Effector memory CD8-positive, alpha-beta T cell (primary cell): ENCODE data around the gene PTPRD.

ENCODE experiments used
- ATAC-seq: fragments of 150-1000 bp; cut with Tn5 transposase; replicated peaks from 2 replicates; pipeline ENCODE4 v1.10.0; 2021; ENCODE audit warnings: mild to moderate bottlenecking, moderate library complexity
- DNase-seq, 3 experiments: peaks; one replicate each; pipeline ENCODE4 v3.0.0; 2021
- H3K27ac Mint-ChIP-seq, 2 donors: one replicate each; pipeline ENCODE4 v1.8.0; 2022; ENCODE audit warnings: mild to moderate bottlenecking in 2 of 2, mixed read lengths in 2 of 2, moderate library complexity in 2 of 2
- H3K27me3 Mint-ChIP-seq, 2 donors: one replicate each; pipeline ENCODE4 v1.8.0; 2022; ENCODE audit warnings: mixed read lengths in 2 of 2
- H3K36me3 Mint-ChIP-seq: one replicate; pipeline ENCODE4 v1.8.0; 2022; ENCODE audit warnings: mild to moderate bottlenecking, moderate library complexity, mixed read lengths; ENCODE audit not compliant: insufficient read depth
- H3K4me1 Mint-ChIP-seq, 2 donors: one replicate each; pipeline ENCODE4 v1.8.0; 2022; ENCODE audit warnings: low read depth in 2 of 2, mixed read lengths in 2 of 2
- H3K4me3 Mint-ChIP-seq, 2 donors: one replicate each; pipeline ENCODE4 v1.8.0; 2022; ENCODE audit warnings: mild to moderate bottlenecking in 2 of 2, mixed read lengths in 2 of 2, moderate library complexity in 2 of 2
- H3K9me3 Mint-ChIP-seq, 2 donors: one replicate each; pipeline ENCODE4 v1.8.0; 2022; ENCODE audit warnings: mixed read lengths in 2 of 2

The PTPRD gene

DNA sequence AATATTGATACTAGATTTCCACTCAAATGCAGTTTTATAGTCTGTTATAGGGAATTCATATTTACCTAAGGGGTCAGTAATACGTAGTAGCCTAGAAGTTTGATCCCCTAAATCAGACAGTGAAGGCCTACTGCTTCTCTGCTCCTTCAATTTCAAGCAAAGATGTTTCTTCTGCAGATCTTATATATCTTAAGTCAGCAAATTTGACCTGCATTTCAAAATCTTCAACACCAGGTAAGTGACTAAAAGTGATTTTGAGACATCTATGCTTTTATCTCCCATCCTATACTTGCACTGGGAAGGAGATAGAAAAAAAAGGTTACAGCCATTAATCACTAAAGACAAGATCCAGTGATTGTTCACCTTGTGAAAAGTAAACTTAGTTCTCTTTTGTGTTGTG is 363.9 kb downstream of the PTPRD start:
- H3K36me3 Mint-ChIP-seq = no peaks in the 10 kb centered on the region
- no peaks in the 10 kb centered on the region for H3K4me1 Mint-ChIP-seq
- ATAC-seq (no peak), DNase-seq (no peak)
- no peaks in the 10 kb centered on the region for H3K27me3 Mint-ChIP-seq
- H3K4me3 Mint-ChIP-seq = no peak overlapping the region
- peaks cover 4 to 7% of the 10 kb centered on the region in 2 donors for H3K9me3 Mint-ChIP-seq
- no peak overlapping the region for H3K27ac Mint-ChIP-seq

DNA sequence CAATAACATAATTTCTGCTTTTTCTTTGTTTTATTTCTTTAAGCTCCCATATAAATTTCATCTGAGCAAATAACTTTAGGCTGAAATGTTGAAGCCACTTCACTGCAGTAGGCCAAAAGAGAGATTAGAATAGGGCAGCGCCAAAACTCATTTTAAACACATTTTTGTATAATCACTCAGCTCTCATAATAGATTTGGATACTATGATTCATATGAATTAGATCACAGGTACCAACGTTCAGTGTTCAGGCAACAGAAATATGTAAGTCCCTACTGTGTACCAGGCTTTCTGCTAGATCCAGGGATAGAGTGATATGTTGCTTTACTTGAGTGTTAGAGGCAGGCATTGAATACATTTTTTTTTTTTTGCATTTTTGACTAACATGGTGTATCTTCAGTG is 370.5 kb downstream of the PTPRD start:
- H3K27me3 Mint-ChIP-seq = no peaks in the 10 kb centered on the region
- H3K27ac Mint-ChIP-seq = no peak overlapping the region
- ATAC-seq (no peak), DNase-seq (no peak)
- peaks cover 4 to 7% of the 10 kb centered on the region in 2 donors for H3K9me3 Mint-ChIP-seq
- H3K4me1 Mint-ChIP-seq = no peaks in the 10 kb centered on the region
- H3K4me3 Mint-ChIP-seq = no peak overlapping the region
- no peaks in the 10 kb centered on the region for H3K36me3 Mint-ChIP-seq

DNA sequence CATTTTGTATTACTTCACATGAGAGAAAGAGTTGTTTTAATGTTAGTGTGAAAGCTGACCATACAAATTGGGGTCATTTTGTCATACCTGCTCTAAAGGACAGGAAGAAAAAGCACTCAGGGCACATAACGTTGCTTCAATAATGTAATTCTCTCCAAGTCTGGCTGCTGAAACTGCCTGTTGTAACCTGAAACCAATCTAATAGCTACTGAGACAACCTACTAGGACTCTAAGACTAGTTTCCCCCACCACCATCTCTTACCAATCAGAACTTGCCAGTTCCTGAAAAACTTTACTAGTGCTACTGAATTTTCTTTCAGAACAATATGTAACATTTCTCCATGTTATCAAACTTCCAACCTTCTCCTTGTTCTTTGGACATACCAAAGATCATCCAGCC is 374.7 kb downstream of the PTPRD start:
- no peaks in the 10 kb centered on the region for H3K36me3 Mint-ChIP-seq
- H3K9me3 Mint-ChIP-seq = peaks cover 2 to 6% of the 10 kb centered on the region in 2 donors
- no peak overlapping the region for H3K4me3 Mint-ChIP-seq
- ATAC-seq (no peak), DNase-seq (no peak)
- H3K27ac Mint-ChIP-seq = no peak overlapping the region
- no peaks in the 10 kb centered on the region for H3K4me1 Mint-ChIP-seq
- H3K27me3 Mint-ChIP-seq = no peaks in the 10 kb centered on the region

- H3K4me1 Mint-ChIP-seq = no peaks in the 10 kb centered on the region
- H3K27me3 Mint-ChIP-seq = no peaks in the 10 kb centered on the region
- H3K4me3 Mint-ChIP-seq = no peak overlapping the region
- H3K27ac Mint-ChIP-seq = no peak overlapping the region
- H3K36me3 Mint-ChIP-seq = no peaks in the 10 kb centered on the region
- H3K9me3 Mint-ChIP-seq = peaks cover 2 to 6% of the 10 kb centered on the region in 2 donors
- DNase-seq = no peak
- ATAC-seq = no peak
Observed at GRCh38 chr9:10237584-10237983, 375.2 kb downstream of the PTPRD start.

DNA sequence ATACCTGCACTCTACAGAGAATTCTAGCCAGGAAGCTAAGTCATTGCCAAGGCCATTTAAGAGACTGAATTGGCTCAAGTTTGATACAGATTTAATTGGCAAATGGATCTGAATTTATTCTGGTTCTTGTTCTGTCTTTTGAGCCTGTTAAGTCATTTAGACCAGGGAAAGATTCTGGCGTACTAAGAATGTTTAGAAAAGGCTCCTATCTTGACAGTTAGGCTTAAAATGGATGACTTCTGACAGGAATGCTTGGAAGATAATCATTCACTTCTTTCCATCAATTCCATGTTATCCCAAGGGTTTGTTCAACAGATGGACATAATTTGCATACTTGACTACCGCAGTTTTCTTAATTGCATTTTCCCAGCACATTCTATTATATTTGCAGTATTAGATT is 376.6 kb downstream of the PTPRD start:
- peaks cover 4 to 6% of the 10 kb centered on the region in 2 donors for H3K9me3 Mint-ChIP-seq
- no peaks in the 10 kb centered on the region for H3K27me3 Mint-ChIP-seq
- H3K36me3 Mint-ChIP-seq = no peaks in the 10 kb centered on the region
- no peak for ATAC-seq
- H3K27ac Mint-ChIP-seq = no peak overlapping the region
- H3K4me1 Mint-ChIP-seq = no peaks in the 10 kb centered on the region
- no peak for DNase-seq
- no peak overlapping the region for H3K4me3 Mint-ChIP-seq

DNA sequence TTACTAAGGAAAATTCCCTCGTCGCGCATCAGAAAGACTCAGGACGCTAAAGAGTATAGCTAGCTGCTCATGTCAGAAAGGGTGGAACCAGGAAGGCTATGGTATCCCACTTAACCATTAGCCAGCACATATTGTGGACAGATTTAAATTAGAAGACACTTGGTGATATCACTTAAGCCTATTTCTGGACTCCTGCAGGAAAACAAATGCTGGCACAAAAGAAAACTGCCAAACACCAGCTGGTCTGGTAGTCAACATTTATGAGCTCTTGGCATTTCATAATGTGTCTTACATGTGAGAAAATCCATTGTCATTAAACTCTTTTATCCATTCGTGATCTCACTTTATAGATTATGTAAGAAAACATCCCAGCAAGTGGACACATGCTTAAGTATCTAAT is 377.4 kb downstream of the PTPRD start:
- H3K36me3 Mint-ChIP-seq = no peaks in the 10 kb centered on the region

DNA sequence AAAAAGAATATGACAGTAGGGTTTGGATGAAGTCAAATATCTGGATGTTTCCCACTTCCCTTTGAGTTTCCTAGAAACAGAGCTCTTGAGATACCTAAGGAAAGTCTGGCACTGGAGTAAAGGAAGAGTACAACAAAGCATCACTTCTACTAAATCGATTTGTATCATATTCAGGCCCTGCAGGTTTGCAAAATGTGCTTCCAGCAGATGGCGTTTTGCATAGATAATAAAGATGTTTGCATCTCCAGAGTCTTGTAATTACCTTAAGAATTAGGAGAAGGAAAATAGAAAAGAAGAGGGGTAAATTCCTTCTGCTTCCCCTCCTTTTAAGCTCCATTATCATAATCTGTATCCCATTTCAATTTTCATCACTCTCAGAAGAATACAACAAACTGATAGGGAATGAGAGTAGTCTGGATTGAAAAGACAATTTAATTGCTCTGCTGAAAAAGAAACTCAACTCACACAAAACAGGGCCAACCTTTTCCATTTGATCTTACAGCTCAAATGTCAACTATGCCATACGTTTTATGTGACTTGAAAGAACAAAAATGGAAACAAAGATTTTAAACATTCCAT is 380.4 kb downstream of the PTPRD start:
- no peak overlapping the region for H3K27ac Mint-ChIP-seq
- H3K4me3 Mint-ChIP-seq = no peak overlapping the region
- no peaks in the 10 kb centered on the region for H3K4me1 Mint-ChIP-seq
- DNase-seq (no peak), ATAC-seq (no peak)
- peaks cover 6 to 8% of the 10 kb centered on the region in 2 donors for H3K9me3 Mint-ChIP-seq
- H3K36me3 Mint-ChIP-seq = no peaks in the 10 kb centered on the region
- no peaks in the 10 kb centered on the region for H3K27me3 Mint-ChIP-seq

More for the DNA sequence above, 377.4 kb downstream of the PTPRD start:
- no peak for DNase-seq
- no peak for ATAC-seq
- Mint-ChIP-seq H3K27ac (no peak overlapping the region), H3K4me3 (no peak overlapping the region), H3K9me3 (peaks cover 4 to 8% of the 10 kb centered on the region in 2 donors), H3K4me1 (no peaks in the 10 kb centered on the region), H3K27me3 (no peaks in the 10 kb centered on the region)

DNA sequence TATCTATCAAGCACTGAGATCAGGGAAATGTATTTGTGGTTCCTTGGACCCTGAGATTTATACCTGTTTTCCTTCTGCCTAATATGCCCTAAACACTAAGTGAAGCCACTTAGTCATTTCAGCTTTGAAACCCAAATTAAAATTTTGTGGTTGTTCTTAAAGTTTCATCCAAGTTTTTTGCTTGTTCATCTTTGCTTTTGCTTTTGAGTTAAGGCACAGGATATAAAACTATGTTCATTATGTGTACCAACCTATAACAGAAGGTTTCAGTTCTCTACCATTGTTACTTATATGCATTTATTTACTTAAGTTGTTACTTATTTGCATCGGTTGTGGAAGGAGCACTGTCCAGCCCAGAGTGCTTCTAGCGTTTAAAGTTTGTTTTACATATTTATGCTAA is 382.3 kb downstream of the PTPRD start:
- Mint-ChIP-seq H3K36me3 (no peaks in the 10 kb centered on the region), H3K9me3 (peaks cover 3 to 8% of the 10 kb centered on the region in 2 donors)

DNA sequence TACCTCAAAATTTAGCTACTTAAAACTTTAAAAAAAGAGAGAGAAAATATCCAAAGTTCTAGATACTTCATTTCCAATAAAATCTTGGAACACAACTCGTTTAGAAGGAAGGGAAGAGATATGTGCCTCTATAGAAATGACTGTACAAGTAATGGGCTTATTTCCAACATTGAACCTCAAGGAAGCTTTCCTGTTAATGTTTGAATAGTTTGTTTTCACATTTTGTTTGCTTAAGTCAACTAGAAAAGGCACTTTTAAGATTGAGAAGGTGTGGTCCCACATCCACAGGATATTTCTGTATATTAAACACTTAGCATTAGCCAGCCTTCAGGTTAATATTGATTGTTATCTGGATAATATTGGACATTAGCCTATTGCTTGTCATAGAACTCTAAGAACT is 384.7 kb downstream of the PTPRD start:
- Mint-ChIP-seq H3K4me3 (no peak overlapping the region), H3K27me3 (no peaks in the 10 kb centered on the region), H3K9me3 (peaks cover 5 to 12% of the 10 kb centered on the region in 2 donors), H3K36me3 (no peaks in the 10 kb centered on the region), H3K4me1 (no peaks in the 10 kb centered on the region), H3K27ac (no peak overlapping the region)
- no peak for DNase-seq
- ATAC-seq = no peak

More for the DNA sequence above, 382.3 kb downstream of the PTPRD start:
- DNase-seq (no peak), ATAC-seq (no peak)
- H3K4me1 Mint-ChIP-seq = no peaks in the 10 kb centered on the region
- no peak overlapping the region for H3K4me3 Mint-ChIP-seq
- H3K27ac Mint-ChIP-seq = no peak overlapping the region
- H3K27me3 Mint-ChIP-seq = no peaks in the 10 kb centered on the region

DNA sequence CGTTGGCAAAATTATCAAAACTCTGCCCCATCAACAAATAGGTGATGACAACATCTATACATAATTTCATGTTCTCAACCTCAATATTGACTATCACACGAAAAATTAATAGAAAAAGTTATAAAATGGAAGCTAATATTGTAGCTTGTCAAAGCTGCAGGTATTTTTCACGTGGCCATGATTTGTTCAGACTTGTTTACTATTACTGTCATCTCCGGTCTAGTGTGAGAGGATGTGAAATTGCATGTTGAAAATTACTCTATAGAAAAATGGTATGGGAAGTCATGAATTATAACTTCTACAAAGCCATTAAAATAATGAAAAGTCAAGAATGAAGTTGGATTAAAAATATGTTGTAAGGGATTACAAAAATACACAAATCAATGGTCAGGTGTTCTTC is 385.8 kb downstream of the PTPRD start:
- Mint-ChIP-seq H3K27me3 (no peaks in the 10 kb centered on the region), H3K27ac (no peak overlapping the region), H3K36me3 (no peaks in the 10 kb centered on the region), H3K4me3 (no peak overlapping the region), H3K9me3 (peaks cover 5 to 19% of the 10 kb centered on the region in 2 donors), H3K4me1 (no peaks in the 10 kb centered on the region)
- ATAC-seq (no peak), DNase-seq (no peak)

DNA sequence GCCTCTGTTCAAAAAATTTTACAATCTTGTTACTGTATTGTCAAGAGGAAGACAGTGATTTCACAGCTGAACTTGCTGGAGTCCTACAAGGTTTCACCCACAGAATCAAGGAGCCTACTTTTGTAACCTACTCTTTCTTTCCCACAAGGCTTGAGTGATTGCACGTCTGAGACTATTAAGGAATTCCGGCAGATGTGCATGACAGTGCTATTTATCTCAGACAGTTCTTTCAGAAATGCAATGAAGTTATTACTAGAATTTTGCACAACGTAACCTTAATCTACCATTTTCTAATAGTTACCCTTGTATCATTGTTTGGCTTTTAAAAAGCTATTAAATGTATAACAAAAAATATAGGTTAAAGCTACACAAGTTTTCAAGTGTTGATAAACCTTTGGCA is 400.1 kb downstream of the PTPRD start:
- Mint-ChIP-seq H3K9me3 (peaks cover 0 to 3% of the 10 kb centered on the region in 2 donors), H3K36me3 (no peaks in the 10 kb centered on the region), H3K4me3 (no peak overlapping the region), H3K27me3 (no peaks in the 10 kb centered on the region), H3K4me1 (no peaks in the 10 kb centered on the region), H3K27ac (no peak overlapping the region)
- no peak for ATAC-seq
- DNase-seq = no peak

DNA sequence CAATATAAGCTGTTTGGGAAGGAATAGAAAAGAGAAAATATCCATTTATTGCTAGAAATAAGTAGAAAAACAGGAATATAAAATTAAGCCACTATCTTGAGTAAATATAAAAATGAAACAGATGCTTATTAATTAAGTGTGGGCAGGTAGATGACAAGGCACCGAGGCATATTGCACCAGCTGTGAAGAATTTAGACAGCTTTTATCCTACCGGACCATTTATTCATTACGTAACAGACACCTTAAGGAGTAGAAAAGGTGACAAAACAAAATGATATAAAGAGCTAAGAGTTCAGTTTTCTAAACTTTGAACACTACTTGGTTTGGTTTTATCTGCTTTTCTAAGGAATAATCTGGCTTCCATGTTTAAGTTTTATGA is 404.1 kb downstream of the PTPRD start:
- H3K27me3 Mint-ChIP-seq = no peaks in the 10 kb centered on the region
- H3K27ac Mint-ChIP-seq = no peak overlapping the region
- H3K4me3 Mint-ChIP-seq = no peak overlapping the region
- DNase-seq = no peak
- H3K9me3 Mint-ChIP-seq = peaks cover 0 to 3% of the 10 kb centered on the region in 2 donors
- ATAC-seq = no peak
- H3K36me3 Mint-ChIP-seq = no peaks in the 10 kb centered on the region
- no peaks in the 10 kb centered on the region for H3K4me1 Mint-ChIP-seq

- ATAC-seq = no peak
- Mint-ChIP-seq H3K9me3 (peaks cover 4 to 8% of the 10 kb centered on the region in 2 donors), H3K27me3 (no peaks in the 10 kb centered on the region), H3K4me3 (no peak overlapping the region), H3K36me3 (no peaks in the 10 kb centered on the region), H3K27ac (no peak overlapping the region), H3K4me1 (no peaks in the 10 kb centered on the region)
- no peak for DNase-seq
Observed at GRCh38 chr9:10204276-10204675, 408.5 kb downstream of the PTPRD start.

DNA sequence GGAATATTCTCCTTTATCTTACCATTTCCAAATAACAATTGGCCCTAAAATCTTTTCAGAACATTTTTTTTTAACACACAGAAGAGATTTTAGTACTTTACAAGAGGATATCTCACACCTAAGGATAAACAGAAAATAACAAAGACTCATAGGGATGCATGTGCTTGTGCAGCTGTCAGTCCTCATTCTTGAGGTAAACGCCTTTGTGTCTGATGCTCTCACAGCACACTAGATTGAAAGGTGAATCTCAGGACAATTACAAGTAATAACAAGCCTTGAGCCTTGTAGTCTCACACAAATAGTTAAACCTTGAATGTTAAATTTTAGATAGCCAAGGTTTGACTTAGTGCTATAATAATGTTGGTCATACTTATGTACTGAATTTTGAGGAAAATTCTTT is 439.2 kb downstream of the PTPRD start:
- H3K36me3 Mint-ChIP-seq = peaks cover 3% of the 10 kb centered on the region
- DNase-seq (no peak), ATAC-seq (no peak)
- no peak overlapping the region for H3K4me3 Mint-ChIP-seq
- no peaks in the 10 kb centered on the region for H3K4me1 Mint-ChIP-seq
- peaks cover 0 to 9% of the 10 kb centered on the region in 2 donors for H3K9me3 Mint-ChIP-seq
- no peaks in the 10 kb centered on the region for H3K27me3 Mint-ChIP-seq
- H3K27ac Mint-ChIP-seq = no peak overlapping the region

DNA sequence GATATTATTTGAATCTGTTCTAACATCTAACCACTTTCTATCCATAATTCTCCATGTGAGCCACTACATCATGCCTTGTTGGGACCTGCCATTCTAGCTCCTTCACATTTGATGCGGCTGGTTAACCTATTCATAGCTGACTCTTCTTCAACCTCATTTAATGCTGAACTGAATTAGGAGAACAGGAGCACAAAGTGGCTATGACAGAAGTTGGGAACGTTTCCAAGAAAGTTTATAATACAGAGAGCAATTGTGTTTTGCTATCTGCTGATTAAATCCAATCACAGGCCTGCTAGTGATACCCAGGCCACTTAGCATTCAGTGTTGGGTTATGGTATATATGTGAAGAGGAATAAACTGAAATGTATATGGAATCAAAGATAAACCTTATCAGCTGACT is 440.3 kb downstream of the PTPRD start:
- Mint-ChIP-seq H3K9me3 (peaks cover 0 to 10% of the 10 kb centered on the region in 2 donors), H3K4me1 (no peaks in the 10 kb centered on the region), H3K4me3 (no peak overlapping the region), H3K27ac (no peak overlapping the region), H3K36me3 (peaks cover 3% of the 10 kb centered on the region), H3K27me3 (no peaks in the 10 kb centered on the region)
- DNase-seq = no peak
- no peak for ATAC-seq
